Right lung (tissue), 5 donors: ENCODE measurements around the gene ZDHHC1. TPM values are rescaled to one million over a fixed set of nuclear protein-coding genes. Genes with fewer than 3 reads are reported as not detected.
"Not testable (repeated sequence)": the region's sequence is repeated elsewhere in the genome, so short reads cannot be mapped to it uniquely, and the experiment has no call there.

Experiments used
- DNase-seq, 2 donors: peaks; one replicate each; pipeline ENCODE4 v3.0.0-alpha.2; 2013
- polyA plus RNA-seq, 5 donors: library from polyadenylated mRNA; unstranded; fragments of 120-200 nt; gene quantifications; one replicate each; pipeline versions ENCODE4 v1.2.1 to v1.2.3, GENCODE V29; 2013; ENCODE audit warnings: inconsistent platforms in 1 of 5, low replicate concordance in 1 of 5; ENCODE audit not compliant: insufficient read length in 5 of 5, insufficient read depth in 1 of 5

The ZDHHC1 gene
- polyA plus RNA-seq, 5 donors, result 14.7 to 28.3 (median 20.0) TPM

DNA sequence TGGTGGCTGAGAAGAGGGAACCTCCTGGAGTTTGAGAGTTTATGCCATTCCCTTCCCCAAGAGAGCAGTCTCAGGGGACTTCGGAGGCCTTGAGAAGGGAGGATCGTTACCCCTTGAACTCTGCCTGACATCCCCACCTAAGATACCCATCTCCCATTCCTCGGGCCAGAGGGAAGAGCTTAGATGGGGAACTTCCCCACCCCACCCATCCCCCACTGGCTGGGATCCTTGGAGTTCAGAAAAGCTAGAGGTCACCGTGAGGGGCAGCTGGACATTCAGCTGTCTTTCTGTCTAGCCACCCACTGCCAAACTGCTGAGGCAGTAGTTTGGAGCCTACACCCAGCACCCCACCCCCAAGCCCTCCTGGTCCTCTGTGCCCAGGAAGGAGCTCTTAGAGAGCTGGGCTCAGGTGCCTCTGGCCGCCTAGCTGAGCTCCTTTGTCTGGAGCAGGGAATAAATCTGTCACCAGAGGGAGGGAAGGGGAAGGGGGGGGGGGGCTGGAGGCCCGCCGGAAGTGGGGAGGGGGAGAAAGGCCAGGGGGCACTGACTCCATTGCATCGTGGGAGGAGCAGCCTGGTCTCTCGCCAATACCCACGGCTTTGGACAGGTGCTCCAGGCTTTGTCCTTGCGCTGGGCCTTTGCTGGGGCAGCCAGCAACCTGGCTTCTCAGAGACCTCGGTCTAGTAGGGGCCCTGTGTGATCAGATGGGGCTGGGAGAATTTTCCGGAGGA is 15.7 kb upstream of the ZDHHC1 start:
- DNase-seq, result no peak

DNA sequence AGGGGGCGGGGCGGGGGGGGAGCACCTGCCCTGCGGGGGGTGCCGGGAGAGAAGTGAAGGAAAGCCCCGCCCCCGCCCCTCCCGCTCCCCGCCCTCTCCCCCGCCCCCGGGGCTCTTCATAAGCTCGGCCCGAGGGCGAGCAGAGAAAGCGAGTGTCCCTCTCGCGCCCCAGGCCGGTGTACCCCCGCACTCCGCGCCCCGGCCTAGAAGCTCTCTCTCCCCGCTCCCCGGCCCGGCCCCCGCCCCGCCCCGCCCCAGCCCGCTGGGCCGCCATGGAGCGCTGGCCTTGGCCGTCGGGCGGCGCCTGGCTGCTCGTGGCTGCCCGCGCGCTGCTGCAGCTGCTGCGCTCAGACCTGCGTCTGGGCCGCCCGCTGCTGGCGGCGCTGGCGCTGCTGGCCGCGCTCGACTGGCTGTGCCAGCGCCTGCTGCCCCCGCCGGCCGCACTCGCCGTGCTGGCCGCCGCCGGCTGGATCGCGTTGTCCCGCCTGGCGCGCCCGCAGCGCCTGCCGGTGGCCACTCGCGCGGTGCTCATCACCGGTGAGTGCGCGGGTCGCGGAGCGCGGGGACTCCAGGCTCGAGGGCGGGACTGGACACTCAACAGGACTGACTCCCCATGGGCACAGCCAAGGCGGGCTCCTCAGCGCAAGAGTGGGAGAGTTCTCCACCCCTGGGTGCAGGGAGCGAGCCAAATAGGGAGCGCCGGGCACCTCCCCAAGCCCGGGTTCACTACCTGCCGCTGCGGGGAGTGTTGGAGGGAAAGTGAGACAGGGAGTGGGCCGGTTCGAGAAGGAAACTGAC is 14.9 kb upstream of the ZDHHC1 start, which contains the start of gene HSD11B2:
Gene HSD11B2, plus strand, starts transcription at position 145 of the 798 bp plus-strand sequence. Its CDS starts 128 bp downstream, at position 273.
- DNase-seq, result no peak

DNA sequence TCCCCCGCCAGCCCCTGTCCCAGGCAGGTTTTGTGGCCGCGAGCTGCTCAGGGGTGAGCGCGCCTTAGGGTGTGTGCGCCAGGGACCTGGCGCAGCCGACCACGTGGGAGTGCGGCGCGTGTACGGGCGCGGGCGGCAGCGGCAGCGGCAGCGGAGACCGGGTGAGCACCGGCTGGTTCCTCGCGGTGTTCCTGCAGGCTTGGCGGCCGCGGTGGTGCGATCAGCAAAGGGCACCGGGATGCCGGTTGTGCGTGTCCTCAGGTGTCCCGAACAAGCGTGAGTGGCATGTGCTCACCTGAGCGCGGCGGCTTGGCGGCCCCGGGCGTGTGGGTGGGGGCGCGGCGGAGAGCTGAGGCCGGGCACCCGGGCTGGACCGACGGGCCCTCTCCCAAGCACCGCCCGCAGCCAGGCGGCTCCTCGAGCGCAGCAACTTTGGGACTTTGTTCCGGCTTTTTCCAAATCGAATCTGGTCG is 14.3 kb upstream of the ZDHHC1 start:
- DNase-seq, result no peak

DNA sequence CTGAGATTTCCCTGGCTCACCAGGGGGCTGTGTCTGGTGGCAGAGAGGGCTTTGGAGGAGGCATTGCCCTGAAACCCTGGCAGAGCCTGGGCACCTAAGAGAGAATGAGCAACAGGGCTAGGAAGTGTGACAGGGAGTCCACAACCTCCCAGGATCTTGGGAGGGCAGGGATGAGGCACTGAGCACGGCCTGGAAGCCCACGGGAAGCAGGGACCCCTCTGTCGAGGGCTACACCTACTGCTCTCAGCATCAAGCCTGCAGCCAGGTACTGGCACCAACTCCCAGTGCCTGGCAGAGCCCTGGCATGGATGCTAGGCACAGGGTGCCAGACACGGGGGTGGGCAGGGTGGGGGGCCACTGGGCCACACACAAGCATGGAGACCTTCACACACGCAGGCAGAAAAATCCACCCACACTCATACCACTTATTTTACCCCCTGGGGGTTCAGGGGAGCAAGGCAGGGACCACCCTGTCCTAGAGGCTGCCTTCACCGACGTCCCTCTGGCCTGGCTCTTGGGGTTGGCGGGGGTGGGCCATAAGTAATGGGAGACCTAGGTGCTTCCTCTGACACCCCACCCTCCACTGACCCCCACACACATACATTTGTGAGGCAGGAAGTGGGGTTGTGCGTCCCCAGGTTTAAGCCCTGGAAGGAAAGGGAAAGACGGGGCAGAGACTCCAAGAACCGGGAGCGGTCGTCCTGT is 13.7 kb upstream of the ZDHHC1 start:
- DNase-seq, result no peak

DNA sequence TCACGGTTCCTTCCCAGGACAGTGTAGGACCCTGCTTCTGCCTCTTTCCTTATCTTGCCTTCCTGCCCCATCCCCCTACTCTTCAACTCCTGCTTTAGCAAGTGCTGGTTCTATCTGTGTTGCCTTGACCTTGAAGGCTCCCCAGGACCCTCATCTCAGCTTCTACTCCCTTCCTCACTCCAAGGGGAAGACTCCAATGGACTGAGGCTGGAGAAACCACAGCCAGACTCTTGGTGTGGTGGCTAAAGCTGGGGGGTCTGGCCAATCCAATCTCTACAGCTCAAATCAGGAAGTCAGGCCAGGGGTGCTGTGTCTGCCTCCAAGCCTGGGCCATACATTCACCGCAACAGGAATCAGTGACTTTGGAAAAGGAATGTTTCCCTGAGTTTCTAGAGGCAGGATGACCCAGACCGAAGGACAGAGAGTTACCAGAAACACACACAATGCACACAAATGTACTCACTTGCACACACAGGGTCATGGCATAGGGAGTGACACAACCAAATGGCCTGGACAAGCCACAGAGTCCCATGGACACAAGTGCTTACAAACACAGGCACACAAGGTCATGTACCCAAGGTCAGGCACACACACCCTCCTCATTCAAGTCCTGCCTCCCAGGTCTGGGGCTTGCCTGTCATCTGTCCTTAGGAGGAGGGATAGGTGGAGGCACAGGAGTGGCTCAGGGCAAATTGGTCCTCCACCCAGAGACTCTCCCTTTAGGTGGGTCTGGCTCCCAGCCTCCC is 12.9 kb upstream of the ZDHHC1 start:
- DNase-seq, result no peak

DNA sequence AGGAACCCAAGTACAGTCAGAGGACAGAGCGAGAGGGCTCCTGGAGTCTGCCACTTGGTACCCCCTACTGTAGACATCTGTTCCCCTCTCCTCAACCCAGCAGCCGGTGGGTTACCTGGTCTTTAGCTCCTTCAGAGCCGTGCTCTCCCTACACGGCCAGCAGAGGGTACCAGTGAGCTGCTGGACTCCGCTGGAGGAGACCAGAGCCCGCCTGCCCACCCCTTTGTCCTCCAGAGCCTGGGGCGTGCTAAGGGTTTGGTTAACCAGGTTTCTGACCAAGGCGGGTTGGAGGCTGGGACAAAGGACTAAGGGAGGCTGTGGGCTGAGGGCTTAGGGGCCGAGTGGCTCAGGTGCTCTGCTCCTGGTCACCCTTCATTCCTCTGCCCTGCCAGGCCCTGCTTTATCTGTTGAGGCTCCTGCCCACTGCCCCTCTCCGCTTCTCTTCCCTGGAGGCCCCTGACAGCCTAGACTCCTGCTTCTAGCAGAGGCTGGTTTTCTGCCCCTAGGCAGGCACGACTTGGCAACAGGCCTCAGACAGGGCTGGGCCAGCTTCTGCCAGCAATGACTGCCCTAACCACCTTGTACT is 12.0 kb upstream of the ZDHHC1 start:
- DNase-seq, result peak in 1 of 2 donors; percentile 69

DNA sequence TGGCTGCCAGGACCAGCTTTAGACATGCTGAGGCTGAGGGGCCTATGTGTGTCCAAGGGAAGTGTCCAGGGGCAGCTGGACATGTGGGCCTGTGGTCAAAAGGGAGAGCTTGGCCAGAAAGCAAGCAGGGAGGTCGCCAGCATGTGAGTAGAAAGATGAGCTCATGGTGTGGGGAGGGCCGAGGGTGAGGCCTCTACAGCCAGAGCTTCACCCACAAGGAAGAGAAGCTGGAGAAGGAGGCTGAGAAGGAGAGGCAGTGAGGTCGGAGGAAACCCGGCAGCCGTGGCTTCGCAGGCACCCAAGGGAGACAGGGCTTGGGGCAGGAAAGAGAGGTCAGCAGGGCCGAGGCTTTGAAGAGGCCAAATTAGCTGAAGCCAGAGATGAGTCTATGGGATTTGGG is 10.7 kb upstream of the ZDHHC1 start:
- no peak for DNase-seq

DNA sequence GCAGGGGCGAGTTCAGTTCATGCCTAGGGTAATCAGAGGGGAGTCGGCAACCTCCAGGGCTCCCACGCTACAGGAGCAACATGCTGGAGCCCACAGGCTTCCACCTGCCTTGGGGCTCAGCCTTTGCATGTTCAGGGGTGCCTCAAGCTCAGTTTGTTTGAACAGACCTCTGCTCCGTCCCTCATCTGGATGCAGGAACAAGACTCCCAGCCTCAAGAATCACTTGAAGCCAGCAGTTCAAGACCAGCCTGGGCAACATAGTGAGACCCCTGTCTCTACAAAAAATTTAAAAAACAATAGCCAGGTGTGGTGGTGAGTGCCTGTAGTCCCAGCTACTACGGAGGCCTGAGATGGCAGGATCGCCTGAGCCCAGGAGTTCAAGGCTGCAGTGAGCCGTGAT is 9.7 kb upstream of the ZDHHC1 start:
- no peak for DNase-seq

DNA sequence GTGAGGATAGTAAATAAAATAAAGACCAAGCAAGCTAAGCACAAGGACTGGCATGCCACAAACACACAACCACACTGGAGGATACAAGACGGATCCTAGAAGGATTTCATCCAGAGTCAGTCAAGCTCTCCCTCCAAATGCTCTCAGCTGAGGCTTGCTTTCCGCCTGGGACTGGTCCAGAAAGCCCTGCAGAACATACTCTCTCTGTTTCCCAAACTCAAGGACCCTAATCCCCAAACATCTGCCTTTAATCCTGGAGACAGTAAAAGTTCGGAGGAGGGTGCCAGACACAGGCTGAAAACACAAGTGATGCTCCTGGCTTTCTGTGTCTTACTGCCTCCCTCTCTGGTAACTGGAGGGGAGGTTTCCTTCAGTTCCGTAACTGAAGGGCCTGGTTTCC is 9.3 kb upstream of the ZDHHC1 start:
- no peak for DNase-seq

DNA sequence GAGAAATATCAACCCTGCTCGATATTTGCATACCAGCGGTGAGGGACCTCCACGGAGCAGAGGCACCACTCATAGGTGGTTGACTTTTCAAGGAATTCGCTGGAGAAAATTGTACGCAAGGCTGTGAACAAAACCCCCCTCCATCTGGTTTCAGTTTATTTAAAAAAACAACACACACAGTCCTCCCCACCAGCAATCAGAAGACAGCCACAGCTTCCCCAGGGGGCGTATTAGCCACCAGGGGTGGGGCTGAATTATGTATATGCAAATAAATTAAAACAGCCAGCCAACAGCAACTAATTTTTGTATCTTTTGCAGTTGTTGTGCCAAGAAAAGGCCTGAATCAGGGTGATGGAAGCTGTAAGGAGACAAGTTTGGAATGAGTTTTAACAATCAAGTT is 8.8 kb upstream of the ZDHHC1 start:
- no peak for DNase-seq

DNA sequence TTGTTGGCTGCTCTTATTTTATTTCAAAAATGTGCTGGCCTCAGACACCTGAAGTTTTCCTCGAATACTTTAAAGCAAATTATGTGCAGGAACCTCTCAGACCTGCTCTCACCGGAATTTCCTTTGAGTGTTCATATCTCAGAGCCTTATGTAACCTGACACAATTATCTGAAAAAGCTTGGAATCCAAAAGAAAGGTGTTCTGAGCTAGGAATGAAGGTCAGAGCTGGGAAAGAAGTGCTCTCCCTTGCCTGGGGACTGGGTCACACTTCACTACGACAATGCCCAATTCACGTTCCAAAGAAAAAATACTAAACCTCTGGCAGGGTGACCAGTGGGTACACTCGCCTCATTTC is 8.0 kb upstream of the ZDHHC1 start:
- DNase-seq, result no peak

DNA sequence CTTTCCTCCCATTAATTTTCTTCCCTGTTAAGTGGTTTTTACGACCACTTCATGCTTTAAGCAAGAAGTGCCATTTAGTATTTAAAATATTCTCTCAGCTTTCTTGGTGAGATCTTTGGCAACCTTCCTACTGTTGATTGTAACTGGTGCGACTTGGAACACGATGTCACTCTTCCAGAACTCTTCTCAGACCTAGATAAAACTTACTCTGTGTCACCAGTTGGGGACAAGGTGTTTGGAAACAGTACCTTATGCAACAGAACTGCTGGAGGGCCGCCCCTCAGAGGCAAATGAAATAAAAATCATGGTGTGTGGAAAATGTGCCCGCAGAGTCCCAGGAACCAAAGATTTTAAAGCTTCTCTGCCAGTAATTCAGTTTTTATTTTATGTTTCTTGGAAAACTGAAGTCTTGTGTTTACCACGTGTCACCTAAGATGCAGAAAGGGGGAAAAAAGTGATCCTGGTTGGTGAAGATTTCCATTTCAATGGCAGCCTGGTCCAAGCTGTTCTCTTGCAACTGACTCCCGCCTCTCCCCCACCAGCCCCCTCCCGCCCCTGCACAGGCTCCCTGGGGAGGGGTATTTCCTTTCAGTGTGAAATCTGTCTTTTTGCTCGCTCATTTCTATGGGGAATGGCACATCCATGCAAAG is 7.5 kb upstream of the ZDHHC1 start:
- DNase-seq, result no peak

DNA sequence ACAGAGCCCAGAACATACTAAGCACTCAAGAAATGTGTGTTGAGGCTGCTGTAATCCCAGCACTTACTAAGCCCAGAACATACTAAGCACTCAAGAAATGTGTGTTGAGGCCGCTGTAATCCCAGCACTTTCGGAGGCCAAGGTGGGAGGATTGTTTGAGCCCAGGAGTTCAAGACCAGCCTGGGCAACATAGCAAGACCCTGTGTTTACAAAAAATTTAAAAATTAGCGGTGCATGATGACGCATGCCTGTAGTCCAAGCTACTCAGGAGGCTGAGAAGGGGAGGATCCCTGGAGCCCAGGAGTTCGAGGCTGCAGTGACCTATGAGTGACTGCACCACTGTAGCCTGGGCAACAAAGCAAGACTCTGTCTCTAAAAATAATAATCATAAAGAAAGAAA is 6.7 kb upstream of the ZDHHC1 start:
- DNase-seq, result no peak

DNA sequence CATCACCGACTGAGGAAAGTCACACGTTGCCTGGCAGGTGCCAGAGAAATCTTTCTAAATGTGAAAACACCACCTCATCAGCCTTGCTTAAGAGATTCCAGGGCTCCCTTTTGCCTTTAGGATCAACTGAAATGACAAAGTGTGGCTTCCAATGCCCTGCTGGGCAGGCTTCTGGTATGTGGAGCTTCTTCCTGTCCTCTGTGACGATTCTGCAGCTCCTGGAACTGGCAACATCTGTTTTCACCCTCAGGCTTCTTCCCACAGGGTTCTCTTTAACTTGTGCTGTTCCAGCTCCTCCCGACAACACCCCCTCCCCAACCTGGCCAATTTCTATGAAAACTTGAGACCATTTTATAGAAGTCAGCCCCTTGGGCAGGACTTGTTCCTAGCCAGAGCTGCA is 4.8 kb upstream of the ZDHHC1 start:
- no peak for DNase-seq

DNA sequence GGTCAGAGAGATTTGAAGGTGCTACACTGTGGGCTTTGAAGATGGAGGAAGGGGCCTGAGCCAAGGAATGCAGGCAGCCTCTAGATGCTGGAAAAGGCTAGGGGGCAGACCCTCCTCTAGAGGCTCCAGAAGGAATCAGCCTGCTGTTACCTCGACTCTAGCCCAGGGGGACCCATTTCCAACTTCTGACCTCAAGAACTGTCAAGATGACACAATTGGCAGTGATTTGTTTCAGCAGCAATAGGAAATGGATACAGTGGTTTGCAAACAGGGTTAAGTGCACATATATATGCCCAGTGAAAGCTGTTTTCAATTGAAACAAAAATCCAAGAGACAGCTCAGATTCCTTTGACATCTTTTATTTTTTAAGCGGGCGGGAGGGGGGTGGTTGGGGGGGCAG is 3.7 kb upstream of the ZDHHC1 start:
- no peak for DNase-seq

DNA sequence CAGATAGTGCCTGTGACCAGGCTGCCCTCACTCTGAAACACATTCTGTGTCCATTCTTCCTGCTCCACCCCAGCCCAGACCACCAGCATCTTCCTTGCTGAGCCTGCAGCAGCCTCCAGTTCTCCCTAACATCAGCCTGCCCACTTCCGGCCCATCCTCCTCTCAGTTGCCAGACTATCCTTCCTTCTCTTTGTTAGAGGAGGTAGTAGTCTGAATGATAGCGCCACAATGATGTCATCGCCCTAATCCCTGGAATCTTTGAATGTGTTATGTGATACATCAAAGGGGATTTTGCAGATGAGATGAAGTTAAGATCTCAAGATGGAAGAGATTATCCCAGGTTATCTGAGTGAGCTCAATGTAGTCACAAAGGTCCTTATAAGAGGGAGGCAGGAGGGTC is 3.2 kb upstream of the ZDHHC1 start:
- no peak for DNase-seq

DNA sequence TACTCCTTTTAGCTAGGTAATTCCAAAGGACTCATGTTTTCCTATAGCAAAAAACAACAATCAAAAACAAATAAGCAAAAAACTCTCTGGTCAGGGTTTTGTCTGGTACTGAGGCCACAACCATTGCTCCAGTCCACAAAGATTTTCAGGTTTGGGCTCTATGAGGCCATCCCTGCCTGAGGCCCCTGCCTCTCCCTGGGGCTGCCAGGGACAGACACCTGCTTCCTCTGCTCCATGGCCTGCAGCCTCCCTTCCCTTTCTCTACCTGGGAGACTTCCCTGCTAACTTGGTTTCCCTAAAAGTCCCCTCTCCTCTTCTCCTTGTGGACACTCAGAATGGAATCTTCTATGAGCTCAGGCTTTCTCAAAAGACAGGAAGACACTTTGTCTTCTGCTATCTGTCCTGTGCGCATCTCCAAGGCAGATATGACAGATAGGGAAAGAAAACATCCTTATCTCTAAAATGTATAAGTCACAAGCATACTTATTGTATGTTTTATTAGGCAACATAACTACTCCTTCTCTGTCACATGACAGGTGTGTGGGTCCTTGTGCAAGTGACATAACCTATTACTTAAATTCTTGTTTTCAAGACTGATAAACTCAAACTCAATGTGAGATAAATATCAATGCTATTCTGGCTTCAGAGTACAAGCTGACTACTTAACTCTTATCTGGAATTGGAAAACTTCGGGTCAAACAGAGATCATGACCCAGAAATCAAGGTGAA is 1.2 kb upstream of the ZDHHC1 start:
- no peak for DNase-seq

DNA sequence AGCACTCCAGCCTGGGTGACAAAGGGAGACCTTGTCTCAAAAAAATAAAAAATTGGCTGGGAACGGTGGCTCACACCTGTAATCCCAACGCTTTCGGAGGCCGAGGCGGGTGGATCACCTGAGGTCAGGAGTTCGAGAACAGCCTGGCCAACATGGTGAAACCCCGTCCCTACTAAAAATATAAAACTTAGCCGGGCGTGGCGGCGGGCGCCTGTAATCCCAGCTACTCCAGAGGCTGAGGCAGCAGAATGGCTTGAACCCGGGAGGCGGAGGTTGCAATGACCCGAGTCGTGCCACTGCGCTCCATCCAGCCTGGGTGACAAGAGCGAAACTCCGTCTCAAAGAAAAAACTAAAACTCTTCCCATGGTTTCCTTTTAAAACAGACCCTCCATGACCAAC is 856 bp downstream of the ZDHHC1 start:
- DNase-seq, result not testable (repeated sequence)

DNA sequence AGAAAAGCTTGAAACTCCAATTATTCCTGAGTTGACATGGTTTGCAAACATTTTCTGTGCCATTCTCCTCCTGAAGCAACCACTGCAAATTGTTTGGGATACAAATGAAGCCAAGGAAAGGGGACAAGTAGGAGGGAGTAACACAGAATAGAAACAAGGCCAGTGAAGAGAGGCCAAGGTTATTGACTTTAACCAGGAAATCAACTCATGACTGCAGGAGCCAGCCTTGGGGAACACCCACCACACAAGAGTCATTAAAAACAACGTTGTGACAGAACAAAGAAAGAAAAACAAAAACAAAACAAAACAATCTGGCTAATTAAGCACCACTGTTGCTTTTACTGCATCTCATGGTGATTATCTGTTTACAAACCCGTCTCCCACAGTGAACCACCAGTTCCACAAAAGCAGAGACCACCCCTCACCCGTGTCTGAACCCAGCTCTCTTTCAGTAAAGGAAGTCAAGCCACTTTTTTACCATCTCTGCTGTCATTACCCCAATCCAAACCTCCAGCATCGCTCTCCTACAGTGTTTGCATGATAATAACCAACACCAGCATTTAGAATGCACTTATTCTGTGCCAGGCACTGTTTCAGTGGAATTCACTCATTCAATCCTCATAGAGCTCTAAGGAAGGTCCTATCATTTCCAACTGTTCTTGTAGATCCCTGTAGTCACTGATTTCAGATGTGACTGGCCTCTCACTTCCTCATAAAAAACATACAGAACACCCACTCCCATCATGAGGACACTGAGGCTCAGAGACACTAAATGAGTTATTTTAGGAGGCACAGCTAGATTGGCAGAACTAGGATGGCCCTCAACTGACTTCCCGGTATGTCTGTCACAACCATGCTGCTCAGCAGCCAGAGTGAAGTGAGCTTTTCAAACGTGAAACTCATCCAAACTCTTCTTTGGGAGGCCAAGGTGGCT is 2.0 kb downstream of the ZDHHC1 start:
- no peak for DNase-seq
